ENCODE measurements around the gene SLC25A53. TPM values are rescaled to one million over a fixed set of nuclear protein-coding genes. Genes with fewer than 3 reads are reported as not detected.

SLC25A53 gene
- total and polyA plus RNA-seq, 2 of the 4 experiments (the other 2 are of a cell fraction) = 3.7 to 5.9 TPM

DNA sequence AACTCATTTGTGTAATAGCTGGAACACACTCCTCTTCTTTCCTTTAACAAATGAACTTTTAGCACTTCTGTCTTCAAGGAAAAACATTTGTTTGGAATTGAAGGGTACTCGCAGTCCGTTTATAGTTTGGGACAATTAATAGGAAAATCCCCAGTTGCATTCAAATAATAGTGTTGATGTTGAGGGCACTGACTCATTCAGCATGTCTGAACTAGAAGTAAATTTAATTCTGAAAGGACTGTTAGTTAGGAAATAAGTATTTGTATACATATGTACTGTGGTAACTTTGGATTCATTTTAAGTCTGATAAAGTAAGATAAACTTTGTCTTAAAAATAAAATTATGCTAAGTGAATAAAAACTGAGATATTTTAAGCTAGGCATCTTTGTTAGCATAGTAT, 36.7 kb upstream of the SLC25A53 start:
- Histone ChIP-seq H2BK15ac (ENCODE audit: low read depth, low read length) (no peak overlapping the region), H3K27me3 (ENCODE audit: control insufficient read depth, insufficient read depth, low read length) (no peaks in the 10 kb centered on the region), H3K9me3 (ENCODE audit: control insufficient read depth, insufficient read depth, low read length) (no peaks in the 10 kb centered on the region), H3K4ac (ENCODE audit: low read depth, low read length) (no peak overlapping the region), H3K23ac (ENCODE audit: low read depth, low read length) (no peak overlapping the region), H4K5ac (ENCODE audit: low read depth, low read length) (no peak overlapping the region), H3K56ac (ENCODE audit: extremely low read depth, insufficient read depth, low read length) (no peak overlapping the region), H3K14ac (replicated peaks; ENCODE audit: low read depth, low read length) (no peak overlapping the region), H3K18ac (ENCODE audit: low read depth, low read length) (no peak overlapping the region), H3K27ac (ENCODE audit: insufficient read depth, low read length) (no peak overlapping the region), H3K36me3 (ENCODE audit: control insufficient read depth, insufficient read depth, low read length) (peaks cover 3% of the 10 kb centered on the region), H4K8ac (ENCODE audit: low read depth in 2 of 2, low read length in 2 of 2) (no peak overlapping the region), H3K4me2 (ENCODE audit: low read depth, low read length) (no peak overlapping the region), H4K20me1 (ENCODE audit: insufficient read depth, low read length) (no peaks in the 10 kb centered on the region), H2BK5ac (ENCODE audit: low read depth, low read length, poor library complexity, severe bottlenecking) (no peak overlapping the region), H3K4me1 (ENCODE audit: control insufficient read depth, insufficient read depth, low read length) (no peaks in the 10 kb centered on the region), H3K9me1 (ENCODE audit: insufficient read depth, low read length) (no peaks in the 10 kb centered on the region), H3K4me3 (ENCODE audit: insufficient read depth, low read depth, low read length) (no peak overlapping the region), H2AK5ac (ENCODE audit: low read depth, low read length) (no peak overlapping the region), H2BK120ac (ENCODE audit: low read depth, low read length) (no peak overlapping the region), H3K79me1 (ENCODE audit: low read depth in 1 of 2, low read length in 2 of 2) (no peaks in the 10 kb centered on the region), H2AK9ac (replicated peaks; ENCODE audit: low read depth, low read length, poor library complexity) (no peak overlapping the region), H3K9ac (ENCODE audit: low read depth, low read length) (no peak overlapping the region), H2BK20ac (ENCODE audit: low read depth, low read length) (no peak overlapping the region), H4K91ac (ENCODE audit: insufficient read depth, low read depth, low read length) (no peak overlapping the region), H2AFZ (replicated peaks; ENCODE audit: low read length, poor library complexity) (no peak overlapping the region)
- peak; percentile 11 for DNase-seq
- 0 out of 2 replicates have a peak, but pooled peaks have one; percentile 49 for ATAC-seq (ENCODE audit: low read depth)
- dilution Hi-C loops (cut with HindIII; ENCODE audit: low sequenced_read_pairs, unreplicated experiment) = no loop called here
- ChIA-PET POLR2A (ENCODE audit: unreplicated experiment) (no interaction called here), CTCF (interaction anchor here (0.6 kb wide), 1 partner anchor 24 kb away, joined by 3 read pairs; no protein-coding TSS in a partner anchor)
- WGBS, 2 experiments (ENCODE audit: extremely low coverage in 2 of 2, insufficient read length in 1 of 2) = no CpG with 5 or more reads among the region's 2 CpGs
- in situ Hi-C loops (cut with MboI; ENCODE audit: low sequenced_read_pairs) = no loop called here
- no peak for TF ChIP-seq ELK1 (IDR thresholded peaks at IDR 0.05; ENCODE audit: borderline replicate concordance, low read depth, low read length)
- no peak for TF ChIP-seq SMC3 (IDR thresholded peaks at IDR 0.05; ENCODE audit: low read depth, low read length)
- no peak for TF ChIP-seq CHD1 (IDR thresholded peaks at IDR 0.05; ENCODE audit: low read depth, low read length)
- no peak for TF ChIP-seq POLR2A (IDR thresholded peaks at IDR 0.05; ENCODE audit: low read depth, low read length)
- TF ChIP-seq FOS (IDR thresholded peaks at IDR 0.05; ENCODE audit: low read depth, low read length) = no peak
- no peak for TF ChIP-seq RCOR1 (IDR thresholded peaks at IDR 0.05; ENCODE audit: insufficient replicate concordance, low read length)
- TF ChIP-seq CEBPB (IDR thresholded peaks at IDR 0.05; ENCODE audit: low read depth, low read length) = no peak
- TF ChIP-seq NFE2L2 (IDR thresholded peaks at IDR 0.05; ENCODE audit: low read depth, low read length) = no peak
- TF ChIP-seq MXI1 (IDR thresholded peaks at IDR 0.05; ENCODE audit: borderline replicate concordance, low read depth, low read length) = no peak
- TF ChIP-seq MAFK (IDR thresholded peaks at IDR 0.05; ENCODE audit: low read depth, low read length) = no peak
- TF ChIP-seq, protein P1, sequence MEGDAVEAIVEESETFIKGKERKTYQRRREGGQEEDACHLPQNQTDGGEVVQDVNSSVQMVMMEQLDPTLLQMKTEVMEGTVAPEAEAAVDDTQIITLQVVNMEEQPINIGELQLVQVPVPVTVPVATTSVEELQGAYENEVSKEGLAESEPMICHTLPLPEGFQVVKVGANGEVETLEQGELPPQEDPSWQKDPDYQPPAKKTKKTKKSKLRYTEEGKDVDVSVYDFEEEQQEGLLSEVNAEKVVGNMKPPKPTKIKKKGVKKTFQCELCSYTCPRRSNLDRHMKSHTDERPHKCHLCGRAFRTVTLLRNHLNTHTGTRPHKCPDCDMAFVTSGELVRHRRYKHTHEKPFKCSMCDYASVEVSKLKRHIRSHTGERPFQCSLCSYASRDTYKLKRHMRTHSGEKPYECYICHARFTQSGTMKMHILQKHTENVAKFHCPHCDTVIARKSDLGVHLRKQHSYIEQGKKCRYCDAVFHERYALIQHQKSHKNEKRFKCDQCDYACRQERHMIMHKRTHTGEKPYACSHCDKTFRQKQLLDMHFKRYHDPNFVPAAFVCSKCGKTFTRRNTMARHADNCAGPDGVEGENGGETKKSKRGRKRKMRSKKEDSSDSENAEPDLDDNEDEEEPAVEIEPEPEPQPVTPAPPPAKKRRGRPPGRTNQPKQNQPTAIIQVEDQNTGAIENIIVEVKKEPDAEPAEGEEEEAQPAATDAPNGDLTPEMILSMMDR (conservative IDR thresholded peaks at IDR 0.05; ENCODE audit: low read depth, low read length) = no peak
- no peak for TF ChIP-seq USF2 (IDR thresholded peaks at IDR 0.05; ENCODE audit: low read depth, low read length)
- no peak for TF ChIP-seq RAD21 (IDR thresholded peaks at IDR 0.05; ENCODE audit: low read length)
- no peak for TF ChIP-seq BHLHE40 (IDR thresholded peaks at IDR 0.05; ENCODE audit: low read depth, low read length)
- no peak for TF ChIP-seq MAZ (IDR thresholded peaks at IDR 0.05; ENCODE audit: borderline replicate concordance, low read depth, low read length)
- no peak for TF ChIP-seq RFX5 (IDR thresholded peaks at IDR 0.05; ENCODE audit: low read depth, low read length)
- intact Hi-C loops (cut with micrococcal nuclease) = loop anchor here (10.0 kb wide), 2 partner anchors 151 to 1001 kb away; no protein-coding TSS in a partner anchor
- BruUV-seq (replicated peaks) = no TSS peak

Measured in IMR-90 (cell line).